IPS-18a (cell line): ENCODE results near the gene PPM1L.

Experiments
- H3K27ac ChIP-seq: one replicate; pipeline ENCODE4 v1.5.1; 2013; ENCODE audit warnings: low read length
- H3K27me3 ChIP-seq: one replicate; pipeline ENCODE4 v1.6.1; 2013; ENCODE audit warnings: mild to moderate bottlenecking, low read length; ENCODE audit not compliant: control insufficient read depth, insufficient read depth
- H3K36me3 ChIP-seq: one replicate; pipeline ENCODE4 v1.6.1; 2013; ENCODE audit warnings: low read depth, low read length; ENCODE audit not compliant: control insufficient read depth
- H3K4me1 ChIP-seq: one replicate; pipeline ENCODE4 v1.6.1; 2013; ENCODE audit warnings: low read depth, low read length; ENCODE audit not compliant: control insufficient read depth
- H3K4me3 ChIP-seq: one replicate; pipeline ENCODE4 v1.5.1; 2013; ENCODE audit warnings: low read length
- H3K9ac ChIP-seq: one replicate; pipeline ENCODE4 v1.6.1; 2013; ENCODE audit warnings: mild to moderate bottlenecking, low read length, moderate library complexity
- H3K9me3 ChIP-seq: one replicate; pipeline ENCODE4 v1.6.1; 2013; ENCODE audit warnings: low read depth, low read length; ENCODE audit not compliant: control insufficient read depth

The PPM1L gene

DNA sequence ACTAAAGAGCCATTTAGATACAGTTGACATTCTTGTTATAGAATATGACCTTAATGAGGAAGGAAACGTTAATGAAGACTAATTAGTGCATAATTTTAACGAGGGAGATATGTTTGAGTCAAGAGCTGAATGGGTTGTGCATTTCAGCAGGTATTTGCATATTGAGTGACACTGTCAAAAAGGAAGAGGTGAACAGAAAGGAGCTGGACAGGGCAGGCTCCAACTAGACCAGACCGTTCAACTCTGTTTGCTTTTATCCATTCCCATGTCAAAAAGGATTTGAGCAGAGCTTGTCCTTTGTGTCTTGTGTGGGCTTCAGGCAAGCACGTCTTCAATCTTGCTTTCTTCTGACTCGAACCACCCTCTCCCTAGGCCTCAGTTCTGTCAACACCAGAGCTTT lies 308.4 kb downstream of the PPM1L start:
- Histone ChIP-seq H3K4me1 (no peaks in the 10 kb centered on the region), H3K4me3 (no peak overlapping the region), H3K9me3 (no peaks in the 10 kb centered on the region), H3K27me3 (no peaks in the 10 kb centered on the region), H3K27ac (no peak overlapping the region), H3K9ac (no peak overlapping the region), H3K36me3 (no peaks in the 10 kb centered on the region)

GRCh38 chr3:161066930-161067329 lies 310.9 kb downstream of the PPM1L start:
- Histone ChIP-seq H3K4me3 (no peak overlapping the region), H3K4me1 (no peaks in the 10 kb centered on the region), H3K27ac (no peak overlapping the region), H3K9me3 (no peaks in the 10 kb centered on the region), H3K27me3 (no peaks in the 10 kb centered on the region), H3K36me3 (no peaks in the 10 kb centered on the region), H3K9ac (no peak overlapping the region)

DNA sequence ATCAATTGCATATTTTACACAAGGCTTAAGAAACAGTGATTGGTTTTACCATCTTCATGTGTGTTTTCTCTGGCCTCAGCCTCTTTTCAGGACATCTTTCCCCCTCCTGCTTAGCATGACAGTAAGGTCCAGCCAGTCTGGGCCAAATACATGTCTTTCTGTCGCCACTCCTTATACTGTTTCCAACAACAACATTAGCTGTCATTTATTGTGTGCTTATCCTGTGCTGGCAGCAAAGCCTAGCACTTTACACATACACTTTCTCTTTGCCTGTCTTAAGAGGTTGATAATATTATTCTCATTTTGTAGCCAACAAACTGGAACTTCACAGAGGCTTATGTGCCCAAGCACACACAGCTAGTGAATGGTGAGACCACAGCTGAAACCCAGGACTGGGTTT lies 311.3 kb downstream of the PPM1L start:
- H3K4me3 ChIP-seq, result no peak overlapping the region
- H3K9me3 ChIP-seq, result no peaks in the 10 kb centered on the region
- no peaks in the 10 kb centered on the region for H3K4me1 ChIP-seq
- H3K27me3 ChIP-seq, result no peaks in the 10 kb centered on the region
- H3K9ac ChIP-seq, result no peak overlapping the region
- H3K27ac ChIP-seq, result no peak overlapping the region
- no peaks in the 10 kb centered on the region for H3K36me3 ChIP-seq

GRCh38 chr3:161069511-161070251 lies 313.6 kb downstream of the PPM1L start:
- Histone ChIP-seq H3K4me3 (no peak overlapping the region), H3K27me3 (no peaks in the 10 kb centered on the region), H3K36me3 (no peaks in the 10 kb centered on the region), H3K9ac (no peak overlapping the region), H3K4me1 (no peaks in the 10 kb centered on the region), H3K27ac (no peak overlapping the region), H3K9me3 (no peaks in the 10 kb centered on the region)

- H3K27ac ChIP-seq, result no peak overlapping the region
- H3K27me3 ChIP-seq, result no peaks in the 10 kb centered on the region
- H3K4me3 ChIP-seq, result no peak overlapping the region
- H3K36me3 ChIP-seq, result no peaks in the 10 kb centered on the region
- H3K4me1 ChIP-seq, result no peaks in the 10 kb centered on the region
- no peak overlapping the region for H3K9ac ChIP-seq
- no peaks in the 10 kb centered on the region for H3K9me3 ChIP-seq
Measured at GRCh38 chr3:161070252-161070930, 314.4 kb downstream of the PPM1L start.

- Histone ChIP-seq H3K4me1 (no peaks in the 10 kb centered on the region), H3K36me3 (no peaks in the 10 kb centered on the region), H3K27me3 (no peaks in the 10 kb centered on the region), H3K9ac (no peak overlapping the region), H3K27ac (no peak overlapping the region), H3K9me3 (no peaks in the 10 kb centered on the region), H3K4me3 (no peak overlapping the region)
Measured at GRCh38 chr3:161070980-161071663, 315.1 kb downstream of the PPM1L start.

- Histone ChIP-seq H3K27ac (no peak overlapping the region), H3K9ac (no peak overlapping the region), H3K27me3 (no peaks in the 10 kb centered on the region), H3K36me3 (no peaks in the 10 kb centered on the region), H3K9me3 (no peaks in the 10 kb centered on the region), H3K4me3 (no peak overlapping the region), H3K4me1 (no peaks in the 10 kb centered on the region)
Measured at GRCh38 chr3:161072211-161072621, 316.2 kb downstream of the PPM1L start.

DNA sequence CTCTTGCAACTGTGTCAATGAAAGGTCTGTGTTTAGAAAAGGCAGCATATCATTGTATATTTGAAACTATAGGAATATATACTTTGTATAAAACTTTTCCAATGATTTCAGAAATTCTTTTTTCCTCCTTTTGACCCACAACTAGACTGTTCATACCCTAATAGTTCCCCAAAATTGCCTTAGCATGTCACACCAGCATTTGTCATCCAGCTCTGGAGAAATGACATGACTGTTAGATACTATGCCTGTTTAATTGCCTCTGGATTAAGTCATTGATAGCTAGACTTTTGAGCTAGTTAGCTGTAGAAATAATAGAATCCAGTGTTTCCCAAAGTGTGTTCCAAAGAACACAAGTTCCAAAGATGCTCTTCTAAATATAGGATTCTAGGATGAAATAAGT lies 316.7 kb downstream of the PPM1L start:
- Histone ChIP-seq H3K4me3 (no peak overlapping the region), H3K9me3 (no peaks in the 10 kb centered on the region), H3K27ac (no peak overlapping the region), H3K4me1 (no peaks in the 10 kb centered on the region), H3K36me3 (no peaks in the 10 kb centered on the region), H3K27me3 (no peaks in the 10 kb centered on the region), H3K9ac (no peak overlapping the region)

GRCh38 chr3:161073181-161073580 lies 317.1 kb downstream of the PPM1L start:
- no peaks in the 10 kb centered on the region for H3K36me3 ChIP-seq
- H3K9ac ChIP-seq, result no peak overlapping the region
- no peaks in the 10 kb centered on the region for H3K9me3 ChIP-seq
- H3K4me1 ChIP-seq, result no peaks in the 10 kb centered on the region
- no peak overlapping the region for H3K4me3 ChIP-seq
- H3K27me3 ChIP-seq, result no peaks in the 10 kb centered on the region
- H3K27ac ChIP-seq, result no peak overlapping the region

DNA sequence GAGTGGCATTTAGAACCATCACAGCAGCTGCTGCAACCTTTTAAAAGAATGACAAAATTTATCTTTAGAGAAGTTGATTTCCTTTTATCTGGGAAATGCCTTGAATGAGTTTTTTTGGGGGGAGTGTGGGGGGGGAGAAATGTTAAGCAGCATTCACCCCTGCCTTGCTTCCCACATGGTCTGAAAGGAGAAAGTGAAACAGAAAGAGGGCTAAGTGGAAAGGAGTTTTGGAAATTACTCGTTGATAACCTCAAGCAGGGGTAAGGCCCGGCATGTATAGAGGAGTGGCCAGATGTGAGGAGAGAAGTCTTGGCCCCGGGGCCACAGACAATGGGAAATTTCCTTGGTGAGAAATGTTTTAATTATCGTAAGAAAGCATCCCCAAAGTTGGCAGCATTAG lies 325.6 kb downstream of the PPM1L start:
- no peak overlapping the region for H3K4me3 ChIP-seq
- no peaks in the 10 kb centered on the region for H3K4me1 ChIP-seq
- H3K27ac ChIP-seq, result no peak overlapping the region
- no peaks in the 10 kb centered on the region for H3K9me3 ChIP-seq
- H3K27me3 ChIP-seq, result no peaks in the 10 kb centered on the region
- no peak overlapping the region for H3K9ac ChIP-seq
- no peaks in the 10 kb centered on the region for H3K36me3 ChIP-seq

GRCh38 chr3:161082063-161082462 lies 326.0 kb downstream of the PPM1L start:
- no peak overlapping the region for H3K27ac ChIP-seq
- H3K4me1 ChIP-seq, result no peaks in the 10 kb centered on the region
- no peak overlapping the region for H3K9ac ChIP-seq

More at GRCh38 chr3:161082063-161082462, 326.0 kb downstream of the PPM1L start:
- no peaks in the 10 kb centered on the region for H3K9me3 ChIP-seq
- no peaks in the 10 kb centered on the region for H3K27me3 ChIP-seq
- no peaks in the 10 kb centered on the region for H3K36me3 ChIP-seq
- no peak overlapping the region for H3K4me3 ChIP-seq
